GM21717 (cell line): Measurements from ENCODE around the gene SLC22A8.
A peak's percentile ranks its signal among the peaks of the same experiment; 100 is the strongest.
"Not testable (repeated sequence)": the region's sequence is repeated elsewhere in the genome, so short reads cannot be mapped to it uniquely, and the experiment has no call there.

Experiments used
- ATAC-seq: cut with Tn5 transposase; IDR thresholded peaks from one replicate; pipeline ENCODE4 v1.9.1; 2021; ENCODE audit warnings: mild to moderate bottlenecking, moderate library complexity; ENCODE audit not compliant: unreplicated experiment

The SLC22A8 gene, protein sequence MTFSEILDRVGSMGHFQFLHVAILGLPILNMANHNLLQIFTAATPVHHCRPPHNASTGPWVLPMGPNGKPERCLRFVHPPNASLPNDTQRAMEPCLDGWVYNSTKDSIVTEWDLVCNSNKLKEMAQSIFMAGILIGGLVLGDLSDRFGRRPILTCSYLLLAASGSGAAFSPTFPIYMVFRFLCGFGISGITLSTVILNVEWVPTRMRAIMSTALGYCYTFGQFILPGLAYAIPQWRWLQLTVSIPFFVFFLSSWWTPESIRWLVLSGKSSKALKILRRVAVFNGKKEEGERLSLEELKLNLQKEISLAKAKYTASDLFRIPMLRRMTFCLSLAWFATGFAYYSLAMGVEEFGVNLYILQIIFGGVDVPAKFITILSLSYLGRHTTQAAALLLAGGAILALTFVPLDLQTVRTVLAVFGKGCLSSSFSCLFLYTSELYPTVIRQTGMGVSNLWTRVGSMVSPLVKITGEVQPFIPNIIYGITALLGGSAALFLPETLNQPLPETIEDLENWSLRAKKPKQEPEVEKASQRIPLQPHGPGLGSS

GRCh38 chr11:63015521-63016215 is at the start of gene SLC22A8:
Gene SLC22A8, minus strand, starts transcription at chr11:63015841. Its CDS starts 883 bp downstream, at chr11:63014958.
- no peak for ATAC-seq

DNA sequence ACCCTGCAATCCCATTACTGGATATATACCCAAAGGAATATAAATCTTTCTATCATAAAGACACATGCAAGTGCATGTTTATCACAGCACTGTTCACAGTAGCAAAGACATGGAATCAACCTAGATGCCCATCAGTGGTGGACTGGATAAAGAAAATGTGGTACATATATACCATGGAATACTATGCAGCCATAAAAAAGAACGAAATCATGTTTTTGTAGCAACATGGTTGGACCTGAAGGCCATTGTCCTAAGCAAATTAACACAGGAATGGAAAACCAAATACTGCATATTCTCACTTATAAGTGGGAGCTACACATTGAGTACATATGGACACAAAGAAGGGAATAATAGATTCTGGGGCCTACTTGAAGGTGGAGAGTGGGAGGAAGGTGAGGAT is 30.6 kb upstream of the SLC22A8 start:
- ATAC-seq = not testable (repeated sequence)

- no peak for ATAC-seq
Observed at GRCh38 chr11:63042596-63042995, 27.0 kb upstream of the SLC22A8 start.

GRCh38 chr11:63032457-63032856 is 16.8 kb upstream of the SLC22A8 start:
- no peak for ATAC-seq

- peak; percentile 74 for ATAC-seq
Observed at GRCh38 chr11:63023841-63024648, 8.4 kb upstream of the SLC22A8 start.

GRCh38 chr11:63023222-63023814 is 7.7 kb upstream of the SLC22A8 start:
- no peak for ATAC-seq

DNA sequence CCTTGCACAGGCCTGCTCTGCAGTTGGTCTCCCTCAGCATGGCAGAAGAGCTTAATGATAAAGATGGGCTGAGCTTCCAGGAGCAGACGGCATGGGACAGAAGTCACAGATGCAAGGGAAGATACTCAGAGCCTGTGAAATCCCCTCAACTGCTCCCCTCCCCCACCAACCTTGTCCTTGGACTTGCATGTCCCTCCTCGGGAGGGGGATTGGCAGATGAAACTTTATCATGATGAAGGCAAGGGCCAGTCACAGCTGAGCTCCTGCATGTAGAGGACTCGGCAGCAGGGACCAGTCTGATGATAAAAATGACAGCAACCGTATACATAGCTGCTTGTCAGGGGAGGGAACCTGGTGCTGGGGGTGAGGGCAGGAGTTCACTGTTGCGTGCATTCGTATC is 6.8 kb upstream of the SLC22A8 start:
- no peak for ATAC-seq

- ATAC-seq = no peak
Observed at GRCh38 chr11:63020671-63021291, 5.1 kb upstream of the SLC22A8 start.

DNA sequence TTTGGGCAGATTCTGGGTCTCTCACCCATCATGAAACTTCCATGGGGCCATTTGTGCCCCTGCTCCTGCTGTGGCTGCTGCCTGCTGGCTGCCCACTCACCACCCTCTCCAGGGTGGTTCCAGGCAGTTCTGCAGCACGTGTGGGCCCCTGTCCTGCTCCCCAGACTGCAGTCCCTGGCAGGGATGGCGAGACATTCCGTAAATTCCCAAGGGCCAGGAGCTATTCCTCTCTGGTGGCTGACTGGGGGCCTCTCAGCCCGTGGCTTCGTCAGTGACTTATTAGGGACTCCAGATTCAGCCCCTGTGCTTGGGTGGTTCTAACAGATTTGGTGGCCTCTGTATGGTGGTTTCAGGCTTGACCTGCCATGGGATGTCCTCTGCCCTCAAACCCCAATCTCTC is 3.9 kb upstream of the SLC22A8 start:
- no peak for ATAC-seq

- no peak for ATAC-seq
Observed at GRCh38 chr11:63017306-63017974, 1.8 kb upstream of the SLC22A8 start.

- ATAC-seq = no peak
Observed at GRCh38 chr11:63014408-63015055, 1.1 kb downstream of the SLC22A8 start.

DNA sequence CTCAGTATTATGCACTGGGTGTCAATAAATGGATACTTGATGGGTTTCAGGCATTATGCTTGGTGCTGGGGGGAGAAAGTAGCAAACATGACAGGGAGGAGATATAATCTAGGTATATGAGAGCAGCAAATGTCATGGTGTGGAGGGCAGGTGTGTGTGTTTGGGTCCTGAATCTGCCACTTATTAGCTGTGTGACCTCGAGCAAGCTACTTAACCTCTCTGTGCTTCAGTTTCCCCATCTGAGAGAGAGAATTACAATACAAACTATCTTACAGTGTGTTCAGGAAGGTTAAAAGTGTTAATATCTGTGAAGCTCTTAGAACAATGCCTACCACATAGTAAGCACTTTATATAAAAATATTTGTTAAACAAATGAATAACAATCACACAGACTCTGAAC is 2.8 kb downstream of the SLC22A8 start:
- ATAC-seq = no peak

DNA sequence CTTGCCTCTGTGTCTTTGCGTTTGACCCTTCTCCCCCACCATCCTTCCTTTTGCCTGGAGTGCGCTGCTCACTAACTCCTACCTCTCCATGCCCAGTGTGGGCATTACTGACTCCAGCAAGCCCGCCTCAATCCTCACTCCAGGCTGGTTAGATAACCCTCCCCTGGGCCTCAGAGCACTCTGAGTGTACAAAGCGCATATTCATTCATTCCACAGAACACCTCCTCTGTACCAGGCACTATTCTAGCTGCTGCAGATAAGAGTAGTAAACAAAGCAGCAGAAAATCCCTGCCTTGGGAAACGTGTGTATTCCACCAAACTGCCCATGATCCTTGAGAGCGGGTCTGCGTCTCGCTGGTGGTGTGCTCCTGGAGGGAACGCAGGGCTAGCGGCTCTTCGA is 3.2 kb downstream of the SLC22A8 start:
- ATAC-seq = no peak

GRCh38 chr11:63010934-63011439 is 4.7 kb downstream of the SLC22A8 start:
- no peak for ATAC-seq

DNA sequence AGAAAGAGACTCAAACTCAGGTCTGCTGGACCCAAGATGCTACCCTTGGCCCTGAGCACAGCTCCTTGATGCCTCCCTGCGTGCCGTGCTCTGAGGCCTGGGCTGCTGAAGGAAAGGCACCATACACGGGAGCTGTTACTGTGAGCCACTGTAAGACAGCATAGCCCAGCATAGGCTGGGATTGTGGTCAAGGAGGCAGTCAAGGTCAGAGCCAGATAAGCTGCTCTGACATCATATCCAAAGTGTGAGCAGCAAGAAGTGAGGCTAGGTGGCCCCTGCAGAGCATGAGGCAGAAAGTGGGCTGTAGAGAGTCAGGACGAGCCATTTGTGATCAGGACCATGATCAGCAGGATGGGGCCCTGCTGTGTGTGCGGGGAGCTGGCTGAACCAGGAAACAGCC is 7.7 kb downstream of the SLC22A8 start:
- ATAC-seq = no peak

- no peak for ATAC-seq
Observed at GRCh38 chr11:63001456-63001855, 14.2 kb downstream of the SLC22A8 start.

DNA sequence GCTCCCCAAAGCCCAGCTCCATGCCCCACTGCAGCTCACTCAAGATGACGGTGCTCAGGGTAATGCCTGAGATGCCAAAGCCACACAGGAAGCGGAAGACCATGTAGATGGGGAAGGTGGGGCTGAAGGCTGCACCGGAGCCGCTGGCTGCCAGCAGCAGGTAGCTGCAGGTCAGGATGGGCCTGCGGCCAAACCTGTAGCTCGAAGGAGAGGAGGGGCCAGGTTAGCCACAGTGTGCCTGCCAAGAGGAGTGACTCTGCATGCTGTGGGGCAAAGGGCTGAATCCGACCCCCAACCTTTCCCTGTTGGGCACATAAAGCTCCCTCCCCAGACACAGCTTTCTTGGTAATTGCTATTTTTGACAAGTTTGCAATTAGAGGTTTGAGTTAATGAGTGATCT is 16.0 kb downstream of the SLC22A8 start:
- ATAC-seq = no peak

DNA sequence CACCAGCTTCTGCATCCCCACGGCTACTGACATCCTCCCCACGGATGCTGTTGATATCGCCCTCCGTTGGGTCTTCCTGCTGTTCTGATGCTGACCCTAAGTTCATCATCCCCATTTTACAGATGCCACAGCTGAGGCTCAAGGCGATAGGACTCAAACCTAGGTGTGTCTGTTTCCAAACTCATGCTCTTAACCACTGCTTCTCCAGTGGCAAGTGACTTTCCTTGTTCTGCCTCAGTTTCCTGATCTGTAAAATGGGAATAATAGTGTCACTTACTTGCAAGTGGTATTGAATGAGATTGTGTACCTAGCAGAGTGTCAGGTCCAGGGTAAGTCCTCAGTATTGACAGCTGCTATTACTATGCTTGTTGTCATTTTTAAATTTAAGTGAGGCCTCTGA is 16.5 kb downstream of the SLC22A8 start:
- ATAC-seq = no peak

- no peak for ATAC-seq
Observed at GRCh38 chr11:62996271-62996670, 19.4 kb downstream of the SLC22A8 start.
